ENCODE results near the gene RBM44. TPM values are rescaled to one million over a fixed set of nuclear protein-coding genes. Genes with fewer than 3 reads are reported as not detected.

RBM44 gene
- total RNA-seq, 1 experiment from 2014 or later = 0.95 TPM

DNA sequence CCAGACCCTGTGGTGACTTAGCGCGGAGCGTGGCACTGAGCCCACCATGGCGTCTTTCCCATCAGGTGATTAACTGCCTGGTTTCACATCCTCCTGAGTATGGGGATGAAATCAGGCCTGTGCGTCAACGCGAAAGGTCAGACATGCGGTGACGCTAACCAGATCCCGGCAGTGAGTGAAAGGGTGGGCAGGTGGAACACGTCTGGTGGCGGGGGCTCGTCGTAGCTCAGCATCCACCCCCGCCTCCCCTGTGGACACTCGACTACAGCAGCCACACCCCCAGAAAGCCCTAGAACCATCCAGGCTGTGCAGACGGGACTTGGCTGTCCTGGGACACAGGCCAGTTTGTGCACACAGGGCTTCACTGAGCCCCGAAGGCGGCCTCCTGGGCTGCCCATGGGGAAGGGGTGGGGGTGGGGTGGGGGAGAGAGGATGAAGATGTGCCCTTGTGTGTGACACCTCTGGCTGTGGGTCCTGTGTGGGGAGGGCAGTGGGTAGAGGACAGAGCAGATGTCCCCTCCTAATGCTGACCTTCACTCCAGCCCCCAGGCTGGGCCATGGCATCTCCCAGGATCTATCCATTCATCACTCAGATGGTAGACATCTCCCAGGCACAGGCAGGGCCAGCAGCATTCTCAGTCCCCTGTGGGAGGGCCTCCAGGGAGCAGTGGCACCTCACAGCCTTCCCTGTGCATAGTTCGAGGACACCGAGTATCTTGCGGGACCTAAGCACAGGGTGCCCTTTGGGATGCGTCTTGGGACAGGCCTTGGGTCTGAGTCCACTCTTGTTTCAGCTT, 88.3 kb downstream of the RBM44 start:
- Histone ChIP-seq H3K9me3 (ENCODE audit: low read depth, low read length, poor library complexity, severe bottlenecking) (no peaks in the 10 kb centered on the region), H3K27ac (ENCODE audit: low read depth, low read length, poor library complexity, severe bottlenecking) (no peak overlapping the region), H3K27me3 (replicated peaks; ENCODE audit: insufficient read depth, low read depth, low read length, poor library complexity) (no peaks in the 10 kb centered on the region), H3K4me1 (ENCODE audit: insufficient read depth, low read length, poor library complexity, severe bottlenecking) (no peaks in the 10 kb centered on the region), H3K4me3 (ENCODE audit: low read depth, low read length, poor library complexity, severe bottlenecking) (no peak overlapping the region), H3K36me3 (ENCODE audit: insufficient read depth, low read length, poor library complexity, severe bottlenecking) (no peaks in the 10 kb centered on the region)
- TF ChIP-seq EZH2 (IDR thresholded peaks at IDR 0.05; ENCODE audit: borderline replicate concordance, low read depth, low read length, poor library complexity, severe bottlenecking) = no peak
- TF ChIP-seq, protein P1, sequence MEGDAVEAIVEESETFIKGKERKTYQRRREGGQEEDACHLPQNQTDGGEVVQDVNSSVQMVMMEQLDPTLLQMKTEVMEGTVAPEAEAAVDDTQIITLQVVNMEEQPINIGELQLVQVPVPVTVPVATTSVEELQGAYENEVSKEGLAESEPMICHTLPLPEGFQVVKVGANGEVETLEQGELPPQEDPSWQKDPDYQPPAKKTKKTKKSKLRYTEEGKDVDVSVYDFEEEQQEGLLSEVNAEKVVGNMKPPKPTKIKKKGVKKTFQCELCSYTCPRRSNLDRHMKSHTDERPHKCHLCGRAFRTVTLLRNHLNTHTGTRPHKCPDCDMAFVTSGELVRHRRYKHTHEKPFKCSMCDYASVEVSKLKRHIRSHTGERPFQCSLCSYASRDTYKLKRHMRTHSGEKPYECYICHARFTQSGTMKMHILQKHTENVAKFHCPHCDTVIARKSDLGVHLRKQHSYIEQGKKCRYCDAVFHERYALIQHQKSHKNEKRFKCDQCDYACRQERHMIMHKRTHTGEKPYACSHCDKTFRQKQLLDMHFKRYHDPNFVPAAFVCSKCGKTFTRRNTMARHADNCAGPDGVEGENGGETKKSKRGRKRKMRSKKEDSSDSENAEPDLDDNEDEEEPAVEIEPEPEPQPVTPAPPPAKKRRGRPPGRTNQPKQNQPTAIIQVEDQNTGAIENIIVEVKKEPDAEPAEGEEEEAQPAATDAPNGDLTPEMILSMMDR (conservative IDR thresholded peaks at IDR 0.05; ENCODE audit: low read depth, low read length) = no peak
- ChIA-PET CTCF (no interaction called here), POLR2A (ENCODE audit: low non-redundant PET) (no interaction called here)
- DNase-seq (ENCODE audit: low spot score) = no peak
- intact Hi-C loops (cut with micrococcal nuclease; ENCODE audit: unreplicated experiment) = no loop called here
- no TSS peak for BruUV-seq (replicated peaks)

DNA sequence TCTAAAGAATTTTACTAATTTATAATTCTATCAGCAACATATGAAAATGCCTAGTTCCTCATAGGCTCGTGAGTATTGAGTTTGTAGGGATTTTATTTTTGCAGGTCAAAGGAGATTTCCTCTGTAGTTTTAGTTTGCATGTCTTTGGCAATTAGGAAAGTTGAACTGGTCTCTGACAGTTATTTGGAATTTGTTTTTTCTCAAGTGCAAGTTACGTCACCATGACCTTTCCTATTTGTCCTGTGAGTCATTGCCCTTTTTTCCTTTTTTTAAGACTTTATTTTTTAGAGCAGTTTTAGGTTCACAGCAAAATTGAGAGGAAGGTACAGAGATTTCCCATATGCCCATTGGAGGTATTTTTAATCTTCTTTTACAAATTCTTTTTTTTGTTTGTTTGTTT, 89.8 kb downstream of the RBM44 start:
- H3K27ac ChIP-seq (ENCODE audit: low read depth, low read length, poor library complexity, severe bottlenecking) = no peak overlapping the region
- CTCF ChIA-PET = no interaction called here

DNA sequence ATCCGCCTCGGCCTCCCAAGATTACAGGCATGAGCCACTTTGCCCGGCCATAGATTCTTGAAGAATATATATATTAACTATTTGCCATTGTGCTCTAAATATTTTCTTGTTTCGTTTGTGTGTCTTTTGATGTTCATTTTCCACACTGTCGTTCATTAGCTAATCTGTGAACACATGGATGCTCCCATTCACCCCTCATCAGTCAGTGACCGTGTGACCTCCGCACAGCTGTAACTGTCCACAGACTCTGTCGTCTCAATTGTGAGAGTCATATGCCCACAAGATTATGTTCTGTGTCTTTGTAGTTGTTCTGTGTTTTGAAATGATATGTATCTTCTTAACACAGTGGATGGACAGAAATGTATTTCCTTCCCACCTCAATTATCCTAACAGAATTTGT, 90.4 kb downstream of the RBM44 start:
- no peaks in the 10 kb centered on the region for H3K9me3 ChIP-seq (ENCODE audit: low read depth, low read length, poor library complexity, severe bottlenecking)
- H3K36me3 ChIP-seq (ENCODE audit: insufficient read depth, low read length, poor library complexity, severe bottlenecking) = no peaks in the 10 kb centered on the region
- H3K27ac ChIP-seq (ENCODE audit: low read depth, low read length, poor library complexity, severe bottlenecking) = no peak overlapping the region
- BruUV-seq (replicated peaks) = no TSS peak
- no peak for DNase-seq (ENCODE audit: low spot score)
- POLR2A ChIA-PET (ENCODE audit: low non-redundant PET) = no interaction called here
- no peaks in the 10 kb centered on the region for H3K27me3 ChIP-seq (replicated peaks; ENCODE audit: insufficient read depth, low read depth, low read length, poor library complexity)
- H3K4me1 ChIP-seq (ENCODE audit: insufficient read depth, low read length, poor library complexity, severe bottlenecking) = peaks cover 7% of the 10 kb centered on the region
- CTCF ChIA-PET = no interaction called here
- TF ChIP-seq, protein P1 (conservative IDR thresholded peaks at IDR 0.05; ENCODE audit: low read depth, low read length) = no peak
- TF ChIP-seq EZH2 (IDR thresholded peaks at IDR 0.05; ENCODE audit: borderline replicate concordance, low read depth, low read length, poor library complexity, severe bottlenecking) = no peak
- intact Hi-C loops (cut with micrococcal nuclease; ENCODE audit: unreplicated experiment) = no loop called here
- H3K4me3 ChIP-seq (ENCODE audit: low read depth, low read length, poor library complexity, severe bottlenecking) = no peak overlapping the region

More for the DNA sequence above, 89.8 kb downstream of the RBM44 start:
- BruUV-seq (replicated peaks) = no TSS peak
- Histone ChIP-seq H3K4me3 (ENCODE audit: low read depth, low read length, poor library complexity, severe bottlenecking) (no peak overlapping the region), H3K4me1 (ENCODE audit: insufficient read depth, low read length, poor library complexity, severe bottlenecking) (peaks cover 7% of the 10 kb centered on the region), H3K9me3 (ENCODE audit: low read depth, low read length, poor library complexity, severe bottlenecking) (no peaks in the 10 kb centered on the region), H3K27me3 (replicated peaks; ENCODE audit: insufficient read depth, low read depth, low read length, poor library complexity) (no peaks in the 10 kb centered on the region), H3K36me3 (ENCODE audit: insufficient read depth, low read length, poor library complexity, severe bottlenecking) (no peaks in the 10 kb centered on the region)
- no peak for DNase-seq (ENCODE audit: low spot score)
- TF ChIP-seq, protein P1 (conservative IDR thresholded peaks at IDR 0.05; ENCODE audit: low read depth, low read length) = no peak
- no peak for TF ChIP-seq EZH2 (IDR thresholded peaks at IDR 0.05; ENCODE audit: borderline replicate concordance, low read depth, low read length, poor library complexity, severe bottlenecking)
- POLR2A ChIA-PET (ENCODE audit: low non-redundant PET) = no interaction called here
- intact Hi-C loops (cut with micrococcal nuclease; ENCODE audit: unreplicated experiment) = no loop called here
